Activated CD8-positive, alpha-beta memory T cell treated with anti-CD3 and anti-CD28 coated beads for 48 hours (primary cell): ENCODE measurements around the gene TANC1.
"Not testable (repeated sequence)": the region's sequence is repeated elsewhere in the genome, so short reads cannot be mapped to it uniquely, and the experiment has no call there.

ENCODE experiments used
- DNase-seq, 3 experiments: peaks; one replicate each; pipeline ENCODE4 v3.0.0-alpha.2; 2020; ENCODE audit warnings: low read depth in 2 of 3, low spot score in 2 of 3

Gene TANC1

DNA sequence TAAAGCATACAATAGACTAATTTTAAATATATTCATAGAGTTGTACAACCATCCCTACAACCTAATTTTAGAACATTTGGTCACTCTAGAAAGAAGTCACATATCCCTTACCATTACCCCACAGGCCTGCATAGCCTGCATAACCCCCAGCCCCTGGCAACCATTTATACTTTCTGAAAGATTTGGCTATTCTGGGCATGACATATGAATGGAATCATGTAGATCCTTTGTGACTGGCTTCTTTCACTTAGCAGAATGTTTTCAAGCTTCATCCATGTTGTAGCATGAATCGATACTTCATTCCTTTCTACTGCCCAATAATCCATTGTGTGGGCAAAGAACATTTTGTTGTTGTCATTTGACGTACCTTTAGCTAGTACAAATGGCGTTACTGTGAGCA is 166.5 kb downstream of the TANC1 start:
- no peak for DNase-seq

DNA sequence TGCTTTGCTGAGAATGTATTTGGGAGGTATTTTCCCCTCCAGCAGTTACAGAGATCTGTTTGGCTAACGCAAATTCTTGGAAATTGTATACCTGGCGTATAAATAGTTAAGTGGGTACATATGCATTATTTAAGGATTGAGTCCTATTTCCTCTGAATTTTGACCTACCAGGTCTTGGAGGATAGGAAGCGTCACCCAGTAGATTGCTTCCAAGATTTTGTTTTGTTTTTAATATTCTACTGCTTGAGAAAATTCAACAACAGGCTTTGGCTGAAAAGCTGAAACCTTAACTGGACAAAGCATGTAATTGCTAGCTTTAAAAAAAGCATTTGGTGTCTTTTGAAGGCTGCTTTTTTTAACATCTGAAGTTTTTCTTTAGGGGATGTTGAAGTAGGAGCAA is 168.0 kb downstream of the TANC1 start:
- DNase-seq, result no peak

DNA sequence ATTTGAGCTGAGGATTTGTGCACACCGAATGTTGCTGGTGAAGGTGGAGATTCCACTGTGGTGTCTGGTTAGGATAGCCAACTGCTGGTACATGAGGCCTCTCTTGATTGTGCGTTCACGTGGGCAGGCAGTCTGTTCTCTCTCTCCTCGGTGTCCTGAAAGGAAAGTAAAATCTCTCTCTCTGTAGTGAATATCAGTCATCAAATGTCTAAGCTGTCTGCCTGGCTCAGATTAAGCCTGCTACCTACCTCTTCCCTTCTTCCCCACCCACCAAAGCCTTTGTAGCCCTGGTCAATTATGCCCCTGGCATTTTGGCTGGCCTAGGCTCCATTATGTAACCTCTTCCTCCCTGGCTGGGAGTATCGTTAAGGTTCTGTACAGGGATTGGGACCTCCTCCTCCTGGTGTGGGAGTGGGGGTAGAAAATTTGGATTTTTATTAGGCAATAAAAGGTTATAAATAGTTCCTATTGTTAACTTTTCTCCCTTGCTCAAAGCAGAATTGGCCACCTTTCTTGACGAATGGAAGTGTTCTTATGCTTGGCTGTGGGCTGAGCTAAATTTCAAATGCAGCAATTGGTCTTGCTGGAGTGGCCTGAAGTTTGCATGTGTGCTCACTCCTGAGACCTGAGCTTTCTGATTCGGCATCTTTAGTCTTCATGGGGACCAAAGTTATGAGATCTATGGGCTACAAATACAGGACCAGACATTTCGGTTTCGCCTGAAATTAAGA is 169.2 kb downstream of the TANC1 start:
- no peak for DNase-seq

DNA sequence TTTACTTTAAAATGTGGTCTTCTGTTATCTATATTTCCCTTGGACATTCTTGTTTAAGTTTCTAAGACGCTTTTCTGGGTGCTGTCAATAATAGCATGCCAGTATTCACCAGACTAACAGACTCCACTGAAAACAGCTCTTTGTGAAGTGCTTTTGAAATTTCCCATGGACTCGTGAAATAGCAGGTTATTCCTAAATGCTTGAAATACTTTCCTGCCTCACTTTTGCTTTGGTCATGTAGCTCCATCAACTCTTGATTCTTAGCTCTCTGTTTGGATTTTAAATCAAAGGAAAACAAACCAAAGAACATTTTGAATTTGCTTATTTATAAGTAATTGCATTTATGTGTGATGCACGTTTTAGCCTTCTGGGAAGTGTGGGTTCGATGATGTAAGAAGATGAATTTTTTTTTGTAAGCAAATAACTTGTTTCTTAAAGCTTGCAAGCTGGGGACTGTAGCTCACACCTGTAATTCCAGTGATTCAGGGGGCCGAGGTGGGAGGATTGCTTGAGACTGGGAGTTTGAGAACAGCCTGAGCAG is 170.3 kb downstream of the TANC1 start:
- no peak for DNase-seq

DNA sequence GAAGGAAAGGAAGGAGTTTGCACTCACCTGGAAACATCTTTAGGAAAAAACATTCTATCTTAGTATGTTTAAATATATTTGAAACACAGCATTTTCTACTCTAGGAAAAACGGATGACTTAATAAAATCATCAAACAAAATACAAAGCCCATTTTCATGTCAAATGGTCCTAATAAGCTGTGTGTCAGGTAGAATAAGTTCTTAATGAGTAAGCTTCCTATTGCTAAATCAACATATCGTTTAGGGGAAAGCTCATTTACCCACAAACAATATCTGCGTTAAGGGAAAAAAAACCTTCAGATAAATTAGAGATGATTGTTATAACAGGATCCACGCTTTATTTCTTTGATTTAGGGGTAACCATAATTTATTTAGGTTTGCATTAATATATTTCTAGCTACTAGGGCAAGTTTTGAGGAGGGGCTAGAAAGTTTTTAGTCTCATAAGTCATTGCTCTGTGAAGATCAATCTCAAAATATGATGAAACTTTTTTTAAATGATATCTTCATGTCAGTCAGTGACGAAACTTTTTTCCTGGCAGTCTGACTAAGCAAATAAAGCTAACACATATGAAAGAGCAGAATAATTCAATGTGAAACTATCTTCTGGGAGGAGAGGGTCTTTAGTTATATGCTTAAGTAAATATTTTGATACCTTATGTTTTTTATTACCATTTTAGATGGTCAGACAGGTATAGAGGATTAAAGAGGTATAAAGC is 170.9 kb downstream of the TANC1 start:
- DNase-seq, result no peak

DNA sequence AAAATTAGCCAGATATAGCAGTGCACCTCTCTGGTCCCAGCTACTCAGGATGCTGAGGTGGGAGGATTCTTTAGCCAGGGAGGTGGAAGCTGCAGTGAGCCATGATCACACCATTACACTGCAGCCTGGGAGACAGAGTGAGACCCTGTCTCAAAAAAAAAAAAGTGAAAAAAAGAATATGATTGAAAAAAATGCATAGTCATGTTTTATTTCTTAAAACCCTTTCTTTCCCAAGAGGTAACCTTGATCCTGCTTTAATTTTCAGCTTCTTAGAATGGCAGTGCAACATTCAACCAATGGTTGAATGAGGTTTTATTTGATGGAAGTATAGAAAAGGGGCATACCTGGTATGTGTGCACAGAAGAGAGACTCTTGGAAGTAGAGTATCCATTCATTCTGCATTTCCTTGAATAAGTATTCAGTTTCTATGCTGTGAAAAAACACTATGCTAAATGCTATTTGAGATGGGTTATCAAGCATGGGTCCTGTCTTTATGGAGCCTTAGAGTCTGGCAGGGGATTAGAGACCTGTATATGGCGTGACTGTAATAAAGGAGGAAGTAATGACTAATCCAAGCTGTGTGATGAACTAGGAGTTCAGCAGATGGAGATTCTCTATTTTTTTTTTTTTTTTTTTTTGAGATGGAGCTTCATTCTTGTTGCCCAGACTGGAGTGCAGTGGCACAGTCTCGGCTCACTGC is 171.8 kb downstream of the TANC1 start:
- DNase-seq, result no peak

DNA sequence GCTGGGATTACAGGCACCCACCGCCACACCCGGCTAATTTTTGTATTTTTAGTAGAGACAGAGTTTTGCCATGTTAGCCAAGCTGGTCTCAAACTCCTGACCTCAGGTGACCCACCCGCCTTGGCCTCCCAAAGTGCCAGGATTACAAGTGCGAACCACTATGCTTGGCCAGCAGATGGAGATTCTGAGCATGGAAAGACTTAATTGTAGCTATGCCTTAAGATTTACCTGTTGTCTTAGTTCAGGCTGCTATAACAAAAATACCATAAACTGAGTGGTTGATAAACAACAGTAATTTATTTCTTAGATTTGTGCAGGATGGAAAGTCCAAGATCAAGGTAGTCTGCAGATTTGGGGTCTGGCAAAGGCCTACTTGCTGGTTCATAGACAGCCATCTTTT is 172.4 kb downstream of the TANC1 start:
- DNase-seq, result not testable (repeated sequence)

DNA sequence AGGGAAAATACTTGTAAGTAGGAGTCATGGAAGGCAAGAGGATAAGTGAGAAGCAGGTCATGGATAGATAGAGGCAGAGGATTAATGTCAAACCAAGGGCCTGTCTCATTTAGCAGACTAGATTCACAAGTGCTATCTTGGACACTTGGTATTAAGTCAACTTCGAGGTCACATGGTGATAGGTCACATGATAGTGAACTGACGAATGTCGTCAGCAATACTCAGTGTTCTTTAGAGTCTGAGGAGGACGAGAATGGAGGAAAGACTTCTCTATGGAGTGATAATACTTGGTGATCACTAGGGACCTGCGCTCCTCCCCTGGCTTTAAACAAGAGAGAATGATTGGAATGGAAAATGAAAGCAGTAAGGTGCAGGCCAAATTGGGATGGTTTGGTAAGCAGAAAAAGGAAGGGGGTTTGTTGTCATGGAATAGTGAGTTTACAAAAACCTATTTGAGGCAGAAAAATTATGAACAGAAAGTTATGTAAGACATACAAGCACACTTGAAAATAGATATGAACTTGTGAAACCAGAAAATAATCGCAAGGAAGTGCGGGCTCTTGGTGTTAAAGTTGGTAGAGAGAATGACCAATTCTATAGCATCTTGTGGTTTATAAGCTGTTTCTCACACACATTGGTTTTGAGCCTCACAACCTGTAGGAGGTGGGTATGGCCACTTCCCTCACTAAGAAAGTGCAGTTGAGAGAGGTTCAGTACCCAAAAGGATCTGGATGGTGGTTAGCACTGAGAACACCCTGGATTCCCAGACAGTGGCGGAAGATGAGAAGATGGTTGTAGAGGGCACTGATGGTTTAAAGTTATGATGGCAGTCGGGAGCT is 176.6 kb downstream of the TANC1 start:
- no peak for DNase-seq

DNA sequence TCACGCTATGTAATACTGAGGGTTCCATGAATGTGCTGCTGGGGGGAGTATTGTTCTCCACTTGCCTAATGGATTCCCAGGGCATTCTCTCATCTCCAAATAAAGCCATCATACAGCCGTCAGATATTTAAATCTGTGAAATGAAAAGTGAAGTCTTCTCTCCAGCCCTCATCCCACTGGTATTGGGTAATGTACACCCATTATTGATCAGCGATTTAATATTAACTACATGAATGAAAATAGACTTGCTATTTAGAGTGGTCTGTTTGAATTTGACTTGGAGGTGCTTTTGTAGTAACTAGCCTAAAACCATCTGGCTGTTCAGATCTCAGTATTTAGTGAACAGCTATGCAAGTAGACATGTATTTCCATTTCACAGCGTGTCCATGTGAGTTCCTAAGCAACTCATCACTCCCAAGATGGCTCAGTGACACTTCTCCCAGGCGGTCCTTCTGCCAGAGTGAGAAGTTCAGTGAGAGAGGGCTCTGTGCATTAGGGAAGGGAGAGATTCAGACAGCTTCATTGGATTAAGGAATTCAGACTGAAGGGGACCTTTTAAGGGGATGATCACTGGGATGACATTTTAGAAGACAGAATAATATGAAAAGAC is 177.4 kb downstream of the TANC1 start:
- DNase-seq, result no peak

DNA sequence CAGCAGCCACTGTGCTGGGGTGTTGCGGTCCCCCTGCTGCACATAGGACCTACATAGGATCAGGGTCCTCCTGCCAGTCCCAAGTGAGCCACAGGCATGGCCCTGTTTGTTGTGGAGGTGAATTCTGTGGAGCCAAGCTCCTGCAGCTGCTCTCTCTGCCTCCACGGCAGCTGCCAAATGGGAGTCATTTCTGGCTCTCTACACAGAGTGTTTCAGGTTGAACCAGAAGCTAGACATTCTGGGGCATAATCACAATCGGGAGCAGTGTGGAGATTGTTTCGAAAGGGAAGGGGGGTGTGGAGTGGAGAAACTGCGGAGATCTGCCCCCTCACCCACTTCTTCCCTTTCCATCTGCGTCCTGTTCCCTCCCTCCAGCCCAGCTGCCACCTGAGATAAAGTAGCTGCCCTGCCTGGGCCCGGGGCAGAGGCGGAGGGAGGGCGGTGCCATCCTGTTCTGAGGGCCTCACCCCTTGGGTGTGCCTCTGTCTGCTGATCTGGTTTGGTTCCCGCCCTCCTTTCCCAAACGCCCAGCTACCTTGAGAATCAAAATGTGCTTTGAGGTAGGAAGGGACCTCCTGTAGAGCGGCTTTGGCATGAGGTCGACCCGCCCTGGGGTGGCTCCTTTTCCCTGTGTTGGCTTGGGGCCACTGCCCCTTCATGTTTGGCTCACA is 178.7 kb downstream of the TANC1 start:
- no peak for DNase-seq

DNA sequence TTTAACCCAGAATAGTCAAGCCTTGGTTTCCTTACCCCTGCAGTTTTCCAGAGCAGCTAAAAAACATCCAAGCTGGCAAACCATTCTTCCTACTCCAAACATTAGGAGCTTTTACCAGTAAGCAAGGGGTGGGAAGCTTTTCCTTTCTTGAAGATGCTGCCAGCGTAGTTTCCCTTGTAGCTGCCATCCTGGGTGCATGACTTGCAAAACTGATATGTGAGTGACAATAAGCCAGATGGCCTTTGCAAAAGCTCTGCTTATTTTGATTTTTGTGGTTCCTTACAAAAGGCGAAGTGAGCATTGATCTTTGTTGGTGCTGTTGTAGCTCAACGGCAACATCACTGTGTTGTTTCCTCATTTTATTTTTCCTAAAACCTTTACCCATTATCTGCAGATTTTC is 179.2 kb downstream of the TANC1 start:
- DNase-seq, result no peak

DNA sequence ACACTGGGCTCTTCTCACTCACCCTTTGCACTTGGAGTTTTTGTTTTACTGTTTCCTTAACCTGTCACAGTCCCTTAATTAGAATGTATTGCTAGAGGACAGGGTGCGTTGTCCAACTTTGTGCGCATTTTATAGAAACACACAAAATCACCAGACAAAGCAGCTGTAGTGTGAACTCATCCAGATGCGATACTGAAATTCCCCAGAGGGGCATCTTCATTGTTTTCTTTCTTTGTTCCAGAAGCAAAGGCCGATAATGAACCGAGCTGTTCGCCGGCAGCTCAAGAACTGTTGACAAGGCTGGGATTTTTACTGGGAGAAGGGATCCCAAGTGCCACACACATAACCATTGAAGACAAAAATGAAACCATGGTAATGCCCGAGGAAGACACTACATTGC is 180.5 kb downstream of the TANC1 start:
- DNase-seq, result no peak

DNA sequence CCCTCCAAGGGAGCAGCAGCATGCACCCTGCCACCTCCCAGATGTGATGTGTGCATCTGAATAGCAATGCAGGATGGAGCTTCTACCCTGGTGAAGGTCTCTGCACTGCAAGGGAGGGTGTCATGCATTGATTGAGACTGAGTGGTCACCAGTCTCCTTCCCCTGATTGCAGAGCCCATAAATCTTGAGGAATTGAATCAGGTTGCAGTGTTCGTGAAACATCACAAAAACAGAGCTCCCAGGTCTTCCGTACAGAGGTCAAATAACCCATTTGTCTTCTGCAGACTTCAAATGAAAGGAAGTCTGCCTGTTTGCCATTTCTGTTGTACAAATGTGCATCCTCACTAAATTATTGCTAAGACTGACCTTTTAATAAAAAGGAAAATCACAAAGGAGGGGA is 181.3 kb downstream of the TANC1 start:
- no peak for DNase-seq

DNA sequence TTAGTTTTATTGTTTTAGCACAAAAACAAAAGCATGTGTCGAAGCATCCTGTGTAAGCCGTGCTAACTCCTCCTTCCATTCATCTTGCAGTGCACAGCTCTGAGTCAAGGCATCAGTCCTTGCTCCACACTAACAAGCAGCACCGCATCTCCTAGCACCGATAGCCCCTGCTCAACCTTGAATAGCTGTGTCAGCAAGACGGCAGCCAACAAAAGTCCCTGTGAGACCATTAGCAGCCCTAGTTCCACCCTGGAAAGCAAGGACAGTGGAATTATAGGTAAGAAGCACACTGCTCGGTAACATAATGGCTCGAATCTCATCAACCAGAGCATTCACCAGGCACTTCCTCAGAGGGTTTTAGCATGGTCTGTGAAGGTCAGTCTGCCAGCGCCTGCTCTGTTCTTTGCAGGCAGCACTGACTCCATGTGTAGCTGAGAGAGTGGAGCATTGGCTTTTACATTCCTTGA is 181.9 kb downstream of the TANC1 start:
- DNase-seq, result no peak

DNA sequence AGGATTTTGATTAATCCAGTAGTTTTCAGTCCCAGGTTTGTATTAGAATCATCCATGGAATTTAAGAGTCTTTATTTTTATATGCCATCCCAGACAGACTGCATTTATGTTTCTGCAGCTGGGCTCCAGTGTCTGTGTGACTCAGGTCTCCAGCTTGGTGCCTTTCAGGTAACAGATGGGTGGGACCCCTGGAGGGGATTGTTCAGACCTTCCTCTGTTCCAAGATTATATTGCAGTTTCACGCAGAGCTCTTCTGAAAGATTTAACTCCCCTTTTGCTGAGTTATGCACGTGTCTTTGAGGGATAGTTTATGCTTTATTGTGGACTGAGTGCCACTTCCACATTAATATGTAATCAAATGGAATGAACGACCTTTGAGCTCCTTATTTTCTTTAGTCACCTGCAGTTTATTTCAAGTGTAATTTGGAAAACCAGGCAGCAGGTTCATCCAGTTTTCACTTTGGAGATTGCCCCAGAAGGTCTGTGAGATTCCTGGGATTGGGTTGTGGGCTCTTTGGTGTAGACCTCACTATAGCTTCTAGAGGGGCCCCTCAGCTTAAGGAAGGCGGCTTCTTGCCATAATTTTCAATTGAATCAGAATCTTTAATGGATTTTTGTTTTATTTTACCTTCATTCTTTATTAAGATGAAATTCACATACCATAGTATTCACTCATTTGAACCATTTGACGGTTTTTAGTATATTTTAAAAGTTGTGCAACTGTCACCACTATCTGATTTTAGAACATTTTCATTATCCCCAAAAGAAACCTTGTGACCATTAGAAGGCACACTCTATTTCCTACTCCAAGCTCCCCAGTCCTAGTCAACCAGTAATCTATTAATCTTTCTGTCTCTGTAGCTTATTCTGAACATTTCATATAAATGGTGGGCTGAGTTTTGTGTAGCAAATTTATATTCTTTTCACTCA is 183.0 kb downstream of the TANC1 start:
- no peak for DNase-seq

DNA sequence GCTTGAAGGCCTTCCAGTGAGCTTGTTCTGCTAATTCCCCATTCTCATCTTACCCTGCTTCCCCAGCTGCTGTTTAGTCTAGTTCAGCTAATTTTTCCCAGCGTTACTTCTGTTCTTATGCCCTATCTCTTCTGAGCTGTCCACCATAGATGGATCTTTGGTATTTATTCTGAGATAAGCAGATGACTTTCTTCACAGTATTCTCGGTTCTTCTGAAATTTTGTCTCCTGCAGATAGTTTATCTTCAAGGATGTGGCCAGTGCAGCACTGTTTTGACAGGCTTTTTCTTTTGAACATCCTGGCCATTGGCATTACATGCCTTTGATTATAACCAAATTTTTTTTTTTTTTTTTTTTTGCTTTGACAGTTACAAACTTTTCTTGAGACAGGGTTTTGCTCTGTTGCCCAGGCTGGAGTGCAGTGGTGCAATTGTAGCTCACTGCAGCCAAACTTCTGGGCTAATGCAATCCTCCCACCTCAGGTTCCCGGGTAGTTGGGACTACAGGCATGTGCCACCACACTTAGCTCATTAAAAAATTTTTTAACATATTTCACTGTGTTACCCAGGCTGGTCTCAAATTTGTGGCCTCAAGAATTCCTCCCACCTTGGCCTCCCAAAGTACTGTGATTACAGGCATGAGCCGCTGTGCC is 183.8 kb downstream of the TANC1 start:
- no peak for DNase-seq

DNA sequence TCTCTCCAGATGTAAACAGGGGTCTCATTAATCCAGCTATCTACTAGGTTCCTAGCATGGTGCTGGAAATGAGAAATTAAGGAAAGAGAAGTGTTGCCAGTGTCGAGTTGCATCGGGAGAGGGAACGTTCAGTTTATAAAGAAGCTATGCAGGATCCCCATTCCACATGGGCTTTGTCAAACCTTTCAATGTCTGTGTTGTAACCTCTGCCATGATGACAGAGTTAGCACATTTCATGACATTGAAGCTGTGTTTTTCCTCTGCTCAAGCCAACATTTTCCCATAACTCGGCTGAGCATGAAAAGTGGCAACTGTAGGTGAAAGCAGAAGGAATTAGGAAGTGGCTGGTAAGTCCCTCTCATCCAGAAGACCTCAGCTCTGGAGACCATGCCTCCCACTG is 184.6 kb downstream of the TANC1 start:
- no peak for DNase-seq

DNA sequence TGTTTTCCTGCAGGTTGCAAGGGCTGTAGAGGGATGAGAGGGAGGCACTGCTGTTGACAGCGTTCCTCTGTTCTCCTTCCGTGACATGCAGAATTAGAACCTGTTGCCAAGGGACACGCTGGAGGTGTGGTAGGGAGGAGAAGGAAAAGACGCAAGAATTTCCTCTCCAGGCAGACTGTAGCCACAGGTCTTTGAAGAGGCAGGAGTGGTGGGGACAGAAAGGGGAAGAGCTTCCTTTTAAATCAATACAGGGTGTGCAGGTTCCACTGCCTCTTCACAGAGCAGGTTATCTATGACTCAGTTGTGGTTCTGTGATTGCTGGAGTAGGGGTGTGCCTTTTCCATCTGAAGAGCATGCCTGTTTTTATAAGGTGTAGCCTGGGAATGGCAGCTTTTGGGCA is 185.0 kb downstream of the TANC1 start:
- no peak for DNase-seq
